Skin epidermis (tissue), 12 donors: Measurements from ENCODE around the gene FBXL7.
A peak's percentile ranks its signal among the peaks of the same experiment; 100 is the strongest.

Experiments used
- H3K27ac ChIP-seq, 21 experiments: fragments of 200-600 bp; sonication (generic) in 11 of 21; one replicate each; pipeline ENCODE4 v1.5.0; 2020; ENCODE audit warnings: mild to moderate bottlenecking in 3 of 21, inconsistent platforms in 2 of 21, moderate library complexity in 2 of 21
- H3K4me3 ChIP-seq, 7 experiments: fragments of 200-600 bp; sonication (generic) in 2 of 7; one replicate each; pipeline ENCODE4 v1.5.0; 2020; ENCODE audit warnings: inconsistent platforms in 2 of 7, mild to moderate bottlenecking in 2 of 7, moderate library complexity in 1 of 7

Gene FBXL7

GRCh38 chr5:15690611-15691010, 190.6 kb downstream of the FBXL7 start:
- Histone ChIP-seq H3K4me3 (no peak overlapping the region), H3K27ac (peak overlapping the region in 1 of 21 experiments; percentile 23)

- peak overlapping the region in 1 of 21 experiments; percentile 23 for H3K27ac ChIP-seq
- no peak overlapping the region for H3K4me3 ChIP-seq
Measured at GRCh38 chr5:15691521-15691920, 191.5 kb downstream of the FBXL7 start.

GRCh38 chr5:15692706-15693381, 192.9 kb downstream of the FBXL7 start:
- H3K4me3 ChIP-seq: no peak overlapping the region

GRCh38 chr5:15693382-15693728, 193.4 kb downstream of the FBXL7 start:
- peak overlapping the region in 3 of 21 experiments; percentile 14 to 33 (median 17) for H3K27ac ChIP-seq

More at GRCh38 chr5:15692706-15693381, 192.9 kb downstream of the FBXL7 start:
- peak overlapping the region in 2 of 21 experiments; percentile 14 to 33 for H3K27ac ChIP-seq

DNA sequence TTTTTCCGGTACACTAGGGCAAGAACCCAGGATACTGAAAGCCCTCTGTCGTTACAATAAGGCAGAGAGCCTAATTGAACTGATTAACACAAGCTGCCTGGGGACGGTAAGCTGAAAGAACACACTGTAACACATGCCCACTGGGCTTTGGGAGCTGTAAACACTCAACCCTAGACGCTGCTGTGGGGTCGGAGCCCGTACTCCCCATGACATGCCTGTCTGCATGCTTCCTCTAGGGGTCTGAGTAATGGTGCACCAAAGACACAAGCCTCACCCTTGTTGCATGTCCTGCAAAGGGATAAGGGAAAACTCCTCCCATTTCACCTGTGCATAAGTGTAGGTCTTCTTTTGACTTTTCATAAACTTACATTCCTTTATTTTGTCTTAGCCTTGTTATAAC, 194.0 kb downstream of the FBXL7 start:
- peak overlapping the region in 4 of 21 experiments; percentile 15 to 80 (median 23) for H3K27ac ChIP-seq

More at GRCh38 chr5:15693382-15693728, 193.4 kb downstream of the FBXL7 start:
- no peak overlapping the region for H3K4me3 ChIP-seq

GRCh38 chr5:15694696-15695214, 194.8 kb downstream of the FBXL7 start:
- H3K27ac ChIP-seq: peak overlapping the region in 10 of 21 experiments; percentile 9 to 80 (median 46)
- no peak overlapping the region for H3K4me3 ChIP-seq

More for the DNA sequence above, 194.0 kb downstream of the FBXL7 start:
- H3K4me3 ChIP-seq: no peak overlapping the region

- Histone ChIP-seq H3K27ac (peak overlapping the region in 11 of 21 experiments; percentile 9 to 80 (median 42)), H3K4me3 (no peak overlapping the region)
Measured at GRCh38 chr5:15695215-15695731, 195.3 kb downstream of the FBXL7 start.

DNA sequence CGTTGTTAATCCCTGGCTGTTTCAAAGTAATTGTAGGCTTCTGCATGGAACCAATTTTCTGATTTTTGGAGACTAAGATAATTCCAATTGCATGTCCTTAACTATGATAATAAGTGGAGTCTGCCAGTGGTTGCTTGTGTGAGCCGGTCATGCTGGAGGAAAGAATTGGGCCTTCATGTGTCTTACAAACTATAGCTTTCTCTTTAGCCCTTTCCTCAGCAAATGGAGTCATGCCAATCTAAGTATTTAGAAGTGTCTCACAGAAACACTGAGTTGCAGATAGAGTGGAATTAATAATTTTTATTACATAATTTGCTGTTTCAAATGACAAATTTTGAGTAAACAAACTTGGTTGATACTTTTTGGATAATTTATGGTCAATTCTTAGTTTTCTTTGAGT, 200.4 kb downstream of the FBXL7 start:
- H3K27ac ChIP-seq: no peak overlapping the region

DNA sequence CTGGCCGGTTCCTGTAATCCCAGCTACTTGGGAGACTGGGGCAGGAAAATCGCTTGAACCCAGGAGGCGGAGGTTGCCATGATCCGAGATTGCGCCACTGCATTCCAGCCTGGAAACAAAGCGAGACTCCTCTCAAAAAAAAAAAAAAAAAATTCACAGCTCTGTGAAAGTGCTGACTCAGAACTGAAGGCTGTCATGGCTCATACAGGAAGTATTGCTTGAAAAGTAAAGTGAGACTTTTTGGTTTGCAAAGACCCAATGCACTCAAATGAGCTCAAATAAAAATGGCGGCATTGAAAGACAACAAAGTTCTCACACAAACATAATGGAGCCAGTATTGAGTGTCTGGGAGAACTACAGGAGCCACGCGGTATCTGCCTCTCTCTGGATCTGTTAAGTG, 202.1 kb downstream of the FBXL7 start:
- Histone ChIP-seq H3K27ac (no peak overlapping the region), H3K4me3 (no peak overlapping the region)

More for the DNA sequence above, 200.4 kb downstream of the FBXL7 start:
- H3K4me3 ChIP-seq: no peak overlapping the region

GRCh38 chr5:15703901-15704300, 203.9 kb downstream of the FBXL7 start:
- no peak overlapping the region for H3K4me3 ChIP-seq
- H3K27ac ChIP-seq: peak overlapping the region in 2 of 21 experiments; percentile 1 to 22

GRCh38 chr5:15704397-15704947, 204.5 kb downstream of the FBXL7 start:
- H3K27ac ChIP-seq: peak overlapping the region in 2 of 21 experiments; percentile 7 to 22
- no peak overlapping the region for H3K4me3 ChIP-seq

GRCh38 chr5:15707631-15708030, 207.7 kb downstream of the FBXL7 start:
- Histone ChIP-seq H3K4me3 (no peak overlapping the region), H3K27ac (no peak overlapping the region)

DNA sequence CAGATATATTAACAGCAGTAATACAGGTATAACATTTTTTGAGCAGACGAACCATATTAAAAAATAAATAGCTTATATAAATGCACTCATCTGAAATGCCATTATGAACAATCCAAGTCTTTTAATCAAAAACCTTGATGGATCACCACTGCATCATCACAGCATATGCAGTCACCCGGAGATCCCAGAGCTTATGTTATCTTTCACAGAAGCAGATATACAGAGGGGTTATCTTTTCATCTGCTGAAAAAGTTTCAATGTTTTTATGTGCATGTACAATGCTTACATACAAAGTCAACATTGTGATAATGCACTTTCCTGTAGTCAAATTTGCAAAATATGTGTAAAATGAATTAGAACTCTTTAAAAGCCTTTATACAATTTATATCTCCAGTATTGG, 211.9 kb downstream of the FBXL7 start:
- H3K4me3 ChIP-seq: no peak overlapping the region
- no peak overlapping the region for H3K27ac ChIP-seq

DNA sequence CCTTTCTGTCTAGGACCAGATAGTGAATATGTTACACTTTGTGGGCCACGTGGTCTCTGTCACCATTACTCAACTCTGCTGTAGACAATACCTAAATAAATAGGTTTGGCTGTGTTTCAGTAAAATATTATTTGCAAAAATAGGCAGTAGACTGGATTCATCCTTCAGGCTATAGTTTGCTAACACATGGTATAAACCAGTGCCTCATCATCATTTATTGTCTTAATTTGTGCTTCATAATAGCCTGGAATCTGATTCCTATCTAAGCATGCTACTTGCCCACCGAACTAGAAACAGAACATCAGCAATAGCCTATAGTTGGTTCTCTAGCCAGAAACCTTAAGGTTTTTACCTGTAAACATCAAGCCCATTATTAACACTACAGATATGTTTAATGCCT, 215.6 kb downstream of the FBXL7 start:
- no peak overlapping the region for H3K27ac ChIP-seq
- H3K4me3 ChIP-seq: no peak overlapping the region

DNA sequence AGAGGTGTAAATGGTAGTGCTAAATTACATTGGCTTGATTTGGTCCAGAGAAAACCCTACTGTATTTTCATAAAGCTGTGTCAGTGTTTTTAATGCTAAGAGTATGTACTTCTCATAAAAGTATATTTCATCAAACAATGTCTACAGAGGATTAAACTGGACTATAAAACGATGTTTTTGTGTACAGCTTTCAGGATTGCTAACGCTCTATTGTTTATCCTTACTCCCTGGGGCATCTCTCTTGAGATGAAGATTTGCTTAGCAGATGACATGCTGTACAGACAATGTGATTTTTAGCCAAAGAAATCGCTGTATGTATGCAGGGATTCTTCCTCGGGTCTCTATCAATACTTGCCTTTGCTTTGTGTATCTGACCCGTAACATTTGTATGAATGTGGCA, 216.0 kb downstream of the FBXL7 start:
- Histone ChIP-seq H3K4me3 (no peak overlapping the region), H3K27ac (no peak overlapping the region)

GRCh38 chr5:15717001-15717400, 217.0 kb downstream of the FBXL7 start:
- Histone ChIP-seq H3K4me3 (no peak overlapping the region), H3K27ac (no peak overlapping the region)

DNA sequence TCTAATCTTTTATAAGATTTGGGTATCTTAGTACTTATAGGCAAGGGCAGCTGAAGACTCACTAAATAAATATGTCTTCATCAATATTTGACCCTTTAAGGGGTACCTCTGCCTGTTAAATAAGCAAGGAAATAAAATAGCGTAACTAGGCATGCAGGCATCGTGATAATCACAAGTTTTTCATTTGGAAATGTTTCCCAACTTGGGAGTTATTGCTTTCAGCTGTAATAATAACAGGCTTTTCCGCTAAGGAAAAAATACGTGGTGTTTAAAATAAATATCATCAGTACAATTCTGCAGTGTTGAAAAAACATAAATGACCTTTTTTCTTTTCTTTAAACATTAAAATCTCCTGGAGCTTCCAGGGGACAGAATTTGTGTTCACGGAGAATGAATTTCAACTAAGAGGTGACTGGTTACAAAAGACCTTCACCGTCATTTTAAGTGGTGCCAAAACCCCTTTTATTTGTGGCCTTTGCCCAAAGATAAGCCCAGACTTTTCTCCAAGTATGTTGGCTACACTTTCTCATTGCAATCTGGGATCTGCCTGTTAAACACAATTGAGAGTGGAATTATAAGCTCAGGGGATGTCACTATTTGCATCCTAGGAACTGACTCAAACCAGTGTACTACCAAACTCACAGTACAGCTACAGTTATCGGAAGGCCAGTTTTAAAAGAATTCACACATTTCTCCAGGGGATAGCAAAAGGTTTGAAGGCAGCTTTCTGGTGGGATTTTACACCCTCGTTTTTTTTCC, 218.6 kb downstream of the FBXL7 start:
- Histone ChIP-seq H3K4me3 (no peak overlapping the region), H3K27ac (peak overlapping the region in 1 of 21 experiments; percentile 49)

DNA sequence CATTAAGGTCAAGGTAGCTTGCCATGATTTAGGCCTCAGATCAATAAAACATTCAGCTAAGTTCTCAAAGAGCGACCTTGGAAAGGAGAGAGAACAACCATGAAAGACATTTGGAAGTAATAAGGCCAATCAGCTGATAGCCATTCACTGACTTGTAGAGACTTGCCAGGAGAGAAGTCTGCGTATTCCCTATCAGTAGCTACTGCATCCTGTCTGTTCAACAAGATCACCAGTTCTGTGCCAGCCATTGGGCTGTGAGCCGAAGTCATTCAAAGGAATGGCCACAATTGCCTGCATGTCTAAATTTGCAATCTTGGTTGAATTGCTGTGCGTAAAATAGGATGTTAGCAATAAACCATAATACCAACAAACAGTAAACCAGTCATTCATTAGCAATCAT, 219.8 kb downstream of the FBXL7 start:
- peak overlapping the region in 1 of 21 experiments; percentile 10 for H3K27ac ChIP-seq
- H3K4me3 ChIP-seq: no peak overlapping the region

GRCh38 chr5:15720515-15720914, 220.5 kb downstream of the FBXL7 start:
- Histone ChIP-seq H3K27ac (no peak overlapping the region), H3K4me3 (no peak overlapping the region)

- Histone ChIP-seq H3K27ac (no peak overlapping the region), H3K4me3 (no peak overlapping the region)
Measured at GRCh38 chr5:15722305-15722704, 222.3 kb downstream of the FBXL7 start.
